ENCODE results near the gene KRTAP5-8. TPM values are rescaled to one million over a fixed set of nuclear protein-coding genes. Genes with fewer than 3 reads are reported as not detected.
A peak's percentile ranks its signal among the peaks of the same experiment; 100 is the strongest.
"Not testable (repeated sequence)": the region's sequence is repeated elsewhere in the genome, so short reads cannot be mapped to it uniquely, and the experiment has no call there.

KRTAP5-8 gene
- total RNA-seq, 1 experiment from 2014 or later = not detected

- H3K36me3 ChIP-seq (replicated peaks; ENCODE audit: control insufficient read depth, insufficient read depth, low read length); H3K27me3 ChIP-seq (ENCODE audit: control insufficient read depth, insufficient read depth, low read length); H3K4me3 ChIP-seq (ENCODE audit: insufficient read depth, low read depth, low read length): not testable (repeated sequence)
- peak; percentile 24 for DNase-seq
Observed at GRCh38 chr11:71566626-71567599, 29.1 kb downstream of the KRTAP5-8 start.

DNA sequence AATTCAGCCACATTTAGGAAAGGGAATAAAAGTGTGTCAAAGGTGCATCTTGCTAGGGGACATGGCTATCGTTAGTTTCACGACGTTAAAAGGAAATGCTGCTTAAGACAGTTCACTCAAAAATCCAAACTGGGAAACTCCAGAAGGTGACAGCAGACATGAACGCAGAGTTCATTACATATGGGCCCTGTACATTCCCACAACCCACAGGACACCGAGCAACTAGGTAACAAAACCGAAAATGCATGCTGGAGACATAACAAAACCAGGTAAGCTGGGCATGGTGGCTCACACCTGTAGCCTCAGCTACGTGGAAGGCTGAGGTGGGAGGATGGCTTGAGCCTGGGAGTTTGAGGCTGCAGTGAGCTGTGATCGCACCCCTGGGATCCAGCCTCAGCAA lies 29.8 kb downstream of the KRTAP5-8 start:
- not testable (repeated sequence) for DNase-seq; H3K36me3 ChIP-seq (replicated peaks; ENCODE audit: control insufficient read depth, insufficient read depth, low read length); H3K27me3 ChIP-seq (ENCODE audit: control insufficient read depth, insufficient read depth, low read length); H3K4me3 ChIP-seq (ENCODE audit: insufficient read depth, low read depth, low read length)

GRCh38 chr11:71568704-71569349 lies 31.0 kb downstream of the KRTAP5-8 start:
- peak; percentile 42 for DNase-seq
- no peak overlapping the region for H3K4me3 ChIP-seq (ENCODE audit: insufficient read depth, low read depth, low read length)
- H3K36me3 ChIP-seq (replicated peaks; ENCODE audit: control insufficient read depth, insufficient read depth, low read length) = no peaks in the 10 kb centered on the region
- H3K27me3 ChIP-seq (ENCODE audit: control insufficient read depth, insufficient read depth, low read length) = 0 out of 2 replicates have a peak, but pooled peaks cover 1% of the 10 kb centered on the region

DNA sequence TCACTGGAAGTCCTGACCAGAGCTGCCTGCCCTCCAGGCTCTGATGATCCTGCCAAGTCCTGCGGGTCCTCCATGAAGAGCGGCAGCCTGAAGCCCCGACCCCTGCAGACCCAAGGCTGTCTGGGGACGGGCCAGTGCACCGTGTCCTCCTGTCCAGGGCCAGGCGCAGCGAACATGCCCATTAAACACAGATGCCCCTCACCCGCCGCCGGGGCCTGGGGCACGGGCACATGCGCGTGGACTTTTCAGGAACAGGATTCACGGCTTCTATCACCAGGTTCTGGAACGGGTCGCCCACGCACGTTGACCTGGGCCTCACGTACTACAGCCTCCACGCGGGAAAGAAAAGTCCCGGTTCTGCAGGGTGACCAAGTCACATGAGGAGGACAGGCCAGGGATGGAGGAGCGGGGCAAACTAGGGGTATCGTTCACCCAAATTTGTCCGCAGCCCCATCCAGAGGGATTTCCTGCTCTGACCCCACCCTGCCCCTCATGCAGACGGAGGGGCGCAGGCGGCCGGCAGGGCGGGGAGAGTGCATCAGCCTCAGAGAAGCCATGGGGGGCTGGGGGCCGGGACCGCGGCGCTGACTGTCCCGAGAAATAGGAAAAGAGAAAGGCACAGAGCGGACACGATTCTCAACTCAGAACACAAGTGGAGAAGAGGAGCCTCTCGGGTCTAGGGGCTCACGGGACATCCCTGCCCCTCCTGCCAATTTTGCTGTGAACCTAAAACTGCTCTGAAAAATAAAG lies 33.5 kb downstream of the KRTAP5-8 start:
- not testable (repeated sequence) for H3K36me3 ChIP-seq (replicated peaks; ENCODE audit: control insufficient read depth, insufficient read depth, low read length); H3K4me3 ChIP-seq (ENCODE audit: insufficient read depth, low read depth, low read length); H3K27me3 ChIP-seq (ENCODE audit: control insufficient read depth, insufficient read depth, low read length); DNase-seq

GRCh38 chr11:71572811-71573210 lies 35.0 kb downstream of the KRTAP5-8 start:
- Histone ChIP-seq H3K4me3 (ENCODE audit: insufficient read depth, low read depth, low read length) (no peak overlapping the region), H3K36me3 (replicated peaks; ENCODE audit: control insufficient read depth, insufficient read depth, low read length) (no peaks in the 10 kb centered on the region), H3K27me3 (ENCODE audit: control insufficient read depth, insufficient read depth, low read length) (peaks cover 1% of the 10 kb centered on the region; the same call in 1 of the 2 replicates)
- no peak for DNase-seq

- Histone ChIP-seq H3K27me3 (ENCODE audit: control insufficient read depth, insufficient read depth, low read length) (no peaks in the 10 kb centered on the region; the same call in 1 of the 2 replicates), H3K4me3 (ENCODE audit: insufficient read depth, low read depth, low read length) (no peak overlapping the region), H3K36me3 (replicated peaks; ENCODE audit: control insufficient read depth, insufficient read depth, low read length) (no peaks in the 10 kb centered on the region)
- DNase-seq = no peak
Observed at GRCh38 chr11:71574418-71574817, 36.6 kb downstream of the KRTAP5-8 start.

GRCh38 chr11:71575723-71576424 lies 38.0 kb downstream of the KRTAP5-8 start:
- no peak for DNase-seq
- H3K36me3 ChIP-seq (replicated peaks; ENCODE audit: control insufficient read depth, insufficient read depth, low read length) = no peaks in the 10 kb centered on the region
- no peaks in the 10 kb centered on the region; the same call in 1 of the 2 replicates for H3K27me3 ChIP-seq (ENCODE audit: control insufficient read depth, insufficient read depth, low read length)
- H3K4me3 ChIP-seq (ENCODE audit: insufficient read depth, low read depth, low read length) = no peak overlapping the region

DNA sequence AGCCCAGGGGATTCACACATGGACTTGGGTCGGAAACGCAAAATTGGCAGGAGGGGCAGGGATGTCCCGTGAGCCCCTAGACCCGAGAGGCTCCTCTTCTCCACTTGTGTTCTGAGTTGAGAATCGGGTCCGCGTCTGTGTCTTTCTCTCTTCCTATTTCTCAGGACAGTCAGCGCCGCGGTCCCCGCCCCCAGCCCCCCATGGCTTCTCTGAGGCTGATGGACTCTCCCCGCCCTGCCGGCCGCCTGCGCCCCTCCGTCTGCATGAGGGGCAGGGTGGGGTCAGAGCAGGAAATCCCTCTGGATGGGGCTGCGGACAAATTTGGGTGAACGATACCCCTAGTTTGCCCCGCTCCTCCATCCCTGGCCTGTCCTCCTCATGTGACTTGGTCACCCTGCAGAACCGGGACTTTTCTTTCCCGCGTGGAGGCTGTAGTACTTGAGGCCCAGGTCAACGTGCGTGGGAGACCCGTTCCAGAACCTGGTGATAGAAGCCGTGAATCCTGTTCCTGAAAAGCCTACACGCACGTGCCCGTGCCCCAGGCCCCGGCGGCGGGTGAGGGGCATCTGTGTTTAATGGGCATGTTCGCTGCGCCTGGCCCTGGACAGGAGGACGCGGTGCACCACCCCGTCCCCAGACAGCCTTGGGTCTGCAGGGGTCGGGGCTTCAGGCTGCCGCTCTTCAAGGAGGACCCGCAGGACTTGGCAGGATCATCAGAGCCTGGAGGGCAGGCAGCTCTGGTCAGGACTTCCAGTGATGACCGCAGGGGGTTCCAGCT lies 39.1 kb downstream of the KRTAP5-8 start:
- not testable (repeated sequence) for H3K36me3 ChIP-seq (replicated peaks; ENCODE audit: control insufficient read depth, insufficient read depth, low read length); DNase-seq; H3K27me3 ChIP-seq (ENCODE audit: control insufficient read depth, insufficient read depth, low read length); H3K4me3 ChIP-seq (ENCODE audit: insufficient read depth, low read depth, low read length)

DNA sequence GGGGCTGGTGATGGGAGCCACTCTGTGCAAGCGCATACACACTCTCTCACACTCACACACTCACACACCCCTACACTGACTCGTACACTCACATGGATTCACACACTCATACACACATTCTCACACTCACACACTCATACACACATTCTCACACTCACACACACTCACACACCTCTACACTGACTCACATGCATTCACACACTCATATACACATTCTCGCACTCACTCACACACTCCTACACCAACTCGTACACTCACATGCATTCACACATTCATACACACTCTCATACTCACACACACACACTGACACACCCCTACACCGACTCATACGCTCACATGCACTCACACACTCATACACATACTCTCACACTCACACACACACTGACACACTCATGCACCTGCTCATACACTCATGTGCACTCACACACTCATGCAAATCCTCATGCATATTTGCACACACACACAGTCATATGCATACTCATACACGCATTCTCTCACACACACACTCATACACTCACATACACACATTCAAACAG lies 39.7 kb downstream of the KRTAP5-8 start:
- Histone ChIP-seq H3K27me3 (ENCODE audit: control insufficient read depth, insufficient read depth, low read length) (no peaks in the 10 kb centered on the region; the same call in none of the 2 replicates), H3K4me3 (ENCODE audit: insufficient read depth, low read depth, low read length) (no peak overlapping the region), H3K36me3 (replicated peaks; ENCODE audit: control insufficient read depth, insufficient read depth, low read length) (no peaks in the 10 kb centered on the region)
- no peak for DNase-seq

DNA sequence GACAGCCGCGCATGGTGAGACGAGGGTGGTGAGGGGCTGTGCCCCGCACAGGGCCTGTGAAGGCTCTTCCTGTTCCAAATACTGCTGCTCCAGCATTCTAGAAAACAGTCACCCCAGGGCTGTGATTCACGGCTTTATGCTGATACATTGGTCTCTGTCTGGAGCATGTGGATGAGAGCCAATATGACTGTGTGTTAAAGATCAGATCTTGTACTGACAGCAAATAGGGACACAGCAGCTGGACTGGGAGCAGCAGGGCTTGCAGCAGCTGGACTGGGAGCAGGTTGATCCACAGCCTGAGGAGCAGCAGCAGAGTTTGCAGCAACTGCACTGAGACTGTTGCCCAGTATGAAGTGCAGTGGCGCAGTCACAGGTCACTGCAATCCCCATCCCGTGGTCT lies 41.7 kb downstream of the KRTAP5-8 start:
- not testable (repeated sequence) for H3K4me3 ChIP-seq (ENCODE audit: insufficient read depth, low read depth, low read length); H3K27me3 ChIP-seq (ENCODE audit: control insufficient read depth, insufficient read depth, low read length); DNase-seq; H3K36me3 ChIP-seq (replicated peaks; ENCODE audit: control insufficient read depth, insufficient read depth, low read length)

- H3K4me3 ChIP-seq (ENCODE audit: insufficient read depth, low read depth, low read length) = no peak overlapping the region
- H3K36me3 ChIP-seq (replicated peaks; ENCODE audit: control insufficient read depth, insufficient read depth, low read length) = no peaks in the 10 kb centered on the region
- H3K27me3 ChIP-seq (ENCODE audit: control insufficient read depth, insufficient read depth, low read length) = no peaks in the 10 kb centered on the region; the same call in none of the 2 replicates
- DNase-seq = peak; percentile 84
Observed at GRCh38 chr11:71580057-71581003, 42.5 kb downstream of the KRTAP5-8 start.

DNA sequence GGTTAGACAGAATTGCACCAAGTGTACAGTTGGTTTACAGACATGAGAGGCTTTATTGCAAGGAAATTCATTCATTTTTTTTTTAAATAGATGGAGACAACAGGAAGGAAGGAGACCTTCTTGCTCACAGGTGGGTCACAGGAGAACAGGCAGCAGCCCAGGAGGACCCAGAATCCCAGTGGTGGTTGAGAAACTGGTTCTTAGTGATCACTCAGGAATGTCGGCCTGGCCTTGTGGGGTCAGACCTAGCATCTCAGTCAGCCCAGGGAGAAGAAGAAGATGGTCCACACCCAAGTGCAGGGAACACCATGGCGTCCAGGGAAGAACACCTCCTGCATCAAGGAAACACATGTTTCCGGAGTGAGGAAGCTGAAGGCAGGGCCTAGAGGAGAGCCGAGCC lies 44.0 kb downstream of the KRTAP5-8 start:
- Histone ChIP-seq H3K36me3 (replicated peaks; ENCODE audit: control insufficient read depth, insufficient read depth, low read length) (no peaks in the 10 kb centered on the region), H3K27me3 (ENCODE audit: control insufficient read depth, insufficient read depth, low read length) (no peaks in the 10 kb centered on the region; the same call in none of the 2 replicates), H3K4me3 (ENCODE audit: insufficient read depth, low read depth, low read length) (no peak overlapping the region)
- no peak for DNase-seq

All from H7 (cell line).